Large intestine (tissue), 3 donors: ENCODE measurements around the gene ZKSCAN1. TPM values are rescaled to one million over a fixed set of nuclear protein-coding genes. Genes with fewer than 3 reads are reported as not detected.

Experiments
- DNase-seq, 2 donors: peaks; one replicate each; pipeline versions ENCODE4 v3.0.0 to v3.0.0-alpha.2; 2013
- H3K27ac ChIP-seq: one replicate; pipeline ENCODE4 v1.5.1; 2013; ENCODE audit warnings: low read length
- H3K27me3 ChIP-seq: 2 replicates; pipeline ENCODE4 v1.6.1; 2013; ENCODE audit warnings: low read length; ENCODE audit not compliant: control insufficient read depth, insufficient read depth
- H3K36me3 ChIP-seq: 2 replicates; pipeline ENCODE4 v1.6.1; 2013; ENCODE audit warnings: low read length; ENCODE audit not compliant: control insufficient read depth, insufficient read depth
- H3K4me1 ChIP-seq: one replicate; pipeline ENCODE4 v1.6.1; 2013; ENCODE audit warnings: low read length; ENCODE audit not compliant: control insufficient read depth, insufficient read depth
- H3K4me3 ChIP-seq: one replicate; pipeline ENCODE4 v1.5.1; 2013; ENCODE audit warnings: low read length
- H3K9me3 ChIP-seq: one replicate; pipeline ENCODE4 v1.6.1; 2013; ENCODE audit warnings: mild to moderate bottlenecking, low read depth, low read length, moderate library complexity; ENCODE audit not compliant: control insufficient read depth
- WGBS: methylation state at CpG from one replicate; pipeline ENCODE4 v1.1.5; 2013; ENCODE audit warnings: low lambda C conversion rate; ENCODE audit not compliant: insufficient coverage; 5-methylcytosine and 5-hydroxymethylcytosine counted together
- polyA plus RNA-seq: library from polyadenylated mRNA; unstranded; fragments of 120-200 nt; gene quantifications from one replicate; pipeline ENCODE4 v1.2.1, GENCODE V29; 2013

Gene ZKSCAN1
- polyA plus RNA-seq, 1 donor: 45.6 TPM

GRCh38 chr7:100059251-100059739 is 43.9 kb downstream of the ZKSCAN1 start:
- peaks cover 52% of the 10 kb centered on the region for H3K36me3 ChIP-seq
- no peak overlapping the region for H3K4me3 ChIP-seq
- H3K4me1 ChIP-seq: no peaks in the 10 kb centered on the region
- no peaks in the 10 kb centered on the region for H3K27me3 ChIP-seq
- no peak overlapping the region for H3K27ac ChIP-seq
- no peak for DNase-seq
- no peaks in the 10 kb centered on the region for H3K9me3 ChIP-seq
- no CpG with 5 or more reads among the region's 5 CpGs for WGBS

DNA sequence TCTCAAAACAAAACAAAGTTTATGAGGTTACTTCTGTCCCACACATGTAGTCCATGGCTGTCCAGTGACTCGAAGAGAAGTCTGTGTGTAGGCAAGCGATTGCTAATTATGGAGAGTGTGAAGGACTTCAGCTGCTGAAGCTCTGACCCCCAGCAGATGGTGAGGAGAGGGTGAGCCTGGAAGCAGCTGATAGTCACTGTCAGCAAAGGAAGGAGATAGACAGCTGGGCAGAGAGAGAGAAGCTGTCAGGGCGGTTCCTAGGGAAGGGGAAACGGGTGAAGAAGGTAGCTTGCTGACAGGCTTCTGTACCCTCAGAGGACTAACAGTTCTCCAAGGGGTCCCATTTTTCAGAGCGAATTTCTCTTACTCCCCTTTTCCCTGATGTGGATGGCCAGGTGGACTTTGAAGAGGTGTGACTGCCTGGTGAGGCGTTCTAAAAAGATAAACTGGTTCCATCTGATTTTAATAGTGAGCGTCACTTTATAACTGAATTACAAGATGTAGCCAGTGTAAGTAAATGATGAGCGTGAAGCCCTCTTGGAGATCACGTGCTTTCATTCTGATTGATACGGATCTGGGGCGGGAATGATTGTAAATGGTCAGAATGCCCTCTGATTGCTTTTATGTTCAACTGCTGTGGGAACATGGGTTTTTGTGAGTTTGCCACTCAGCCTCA is 46.3 kb downstream of the ZKSCAN1 start:
- DNase-seq: no peak
- H3K27me3 ChIP-seq: no peaks in the 10 kb centered on the region
- no peaks in the 10 kb centered on the region for H3K9me3 ChIP-seq
- no peak overlapping the region for H3K4me3 ChIP-seq
- WGBS: 100% methylated on average over 1 of the region's 11 CpGs
- H3K27ac ChIP-seq: no peak overlapping the region
- peaks cover 62% of the 10 kb centered on the region for H3K36me3 ChIP-seq
- H3K4me1 ChIP-seq: no peaks in the 10 kb centered on the region

GRCh38 chr7:100063376-100063775 is 48.0 kb downstream of the ZKSCAN1 start:
- no CpG with 5 or more reads among the region's 4 CpGs for WGBS
- no peak overlapping the region for H3K27ac ChIP-seq
- H3K36me3 ChIP-seq: peaks cover 50% of the 10 kb centered on the region
- H3K27me3 ChIP-seq: no peaks in the 10 kb centered on the region
- DNase-seq: no peak
- H3K4me3 ChIP-seq: no peak overlapping the region
- H3K9me3 ChIP-seq: no peaks in the 10 kb centered on the region
- H3K4me1 ChIP-seq: no peaks in the 10 kb centered on the region

- Histone ChIP-seq H3K36me3 (peaks cover 49% of the 10 kb centered on the region), H3K9me3 (no peaks in the 10 kb centered on the region), H3K27me3 (no peaks in the 10 kb centered on the region), H3K27ac (no peak overlapping the region), H3K4me1 (no peaks in the 10 kb centered on the region), H3K4me3 (no peak overlapping the region)
- no CpG with 5 or more reads among the region's 9 CpGs for WGBS
- no peak for DNase-seq
Observed at GRCh38 chr7:100064162-100064561, 48.8 kb downstream of the ZKSCAN1 start.

- Histone ChIP-seq H3K4me1 (no peaks in the 10 kb centered on the region), H3K27ac (no peak overlapping the region), H3K36me3 (peaks cover 55% of the 10 kb centered on the region), H3K27me3 (no peaks in the 10 kb centered on the region), H3K4me3 (no peak overlapping the region), H3K9me3 (peaks cover 5% of the 10 kb centered on the region)
- DNase-seq: peak in 1 of 2 donors; percentile 18
- WGBS: no CpG with 5 or more reads among the region's 8 CpGs
Observed at GRCh38 chr7:100065452-100066186, 50.2 kb downstream of the ZKSCAN1 start.

DNA sequence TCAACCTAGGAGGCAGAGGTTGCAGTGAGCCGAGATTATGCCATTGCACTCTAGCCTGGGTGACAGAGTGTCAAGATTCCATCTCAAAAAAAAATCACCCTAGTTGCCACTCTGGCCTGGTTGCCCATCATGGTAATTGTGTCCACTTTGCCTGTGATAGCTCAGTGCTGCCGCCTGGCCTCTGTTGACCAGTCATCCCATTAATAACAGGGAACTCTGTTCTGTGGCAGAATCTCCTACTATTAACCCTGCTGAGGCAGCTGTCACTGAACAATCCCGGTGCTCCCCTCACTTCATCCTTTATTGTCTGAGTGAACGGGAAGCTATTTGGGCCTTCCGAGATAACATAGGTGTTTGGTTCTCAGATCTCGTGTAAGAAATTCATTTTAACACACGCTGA is 51.6 kb downstream of the ZKSCAN1 start:
- Histone ChIP-seq H3K4me1 (no peaks in the 10 kb centered on the region), H3K4me3 (no peak overlapping the region), H3K36me3 (peaks cover 60% of the 10 kb centered on the region), H3K27me3 (no peaks in the 10 kb centered on the region), H3K9me3 (peaks cover 18% of the 10 kb centered on the region), H3K27ac (no peak overlapping the region)
- no peak for DNase-seq
- no CpG with 5 or more reads among the region's 7 CpGs for WGBS

DNA sequence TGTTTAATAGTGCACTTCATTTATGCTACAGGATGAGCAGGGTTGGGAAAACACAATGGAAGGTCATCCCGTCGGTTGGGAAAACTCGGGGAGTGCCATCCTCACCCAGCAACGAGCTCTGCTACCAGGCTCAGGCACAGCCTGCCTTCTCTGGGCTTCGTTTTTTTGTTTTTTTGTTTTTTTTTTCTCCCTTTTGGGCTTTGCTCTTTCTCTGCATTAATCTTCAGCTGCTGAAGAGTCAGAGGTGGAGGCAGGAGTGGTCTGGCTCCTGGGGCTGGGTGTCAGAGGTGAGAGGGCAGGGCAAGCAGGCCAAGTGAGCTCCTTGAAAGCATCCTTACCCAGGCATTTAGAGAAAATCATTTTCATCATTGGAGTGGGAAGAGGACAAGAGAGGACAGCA is 54.6 kb downstream of the ZKSCAN1 start:
- no peaks in the 10 kb centered on the region for H3K27me3 ChIP-seq
- H3K9me3 ChIP-seq: peaks cover 40% of the 10 kb centered on the region
- no peak for DNase-seq
- no peak overlapping the region for H3K4me3 ChIP-seq
- H3K4me1 ChIP-seq: no peaks in the 10 kb centered on the region
- peaks cover 69% of the 10 kb centered on the region for H3K36me3 ChIP-seq
- H3K27ac ChIP-seq: no peak overlapping the region
- 100% methylated on average over 5 of the region's 5 CpGs for WGBS

DNA sequence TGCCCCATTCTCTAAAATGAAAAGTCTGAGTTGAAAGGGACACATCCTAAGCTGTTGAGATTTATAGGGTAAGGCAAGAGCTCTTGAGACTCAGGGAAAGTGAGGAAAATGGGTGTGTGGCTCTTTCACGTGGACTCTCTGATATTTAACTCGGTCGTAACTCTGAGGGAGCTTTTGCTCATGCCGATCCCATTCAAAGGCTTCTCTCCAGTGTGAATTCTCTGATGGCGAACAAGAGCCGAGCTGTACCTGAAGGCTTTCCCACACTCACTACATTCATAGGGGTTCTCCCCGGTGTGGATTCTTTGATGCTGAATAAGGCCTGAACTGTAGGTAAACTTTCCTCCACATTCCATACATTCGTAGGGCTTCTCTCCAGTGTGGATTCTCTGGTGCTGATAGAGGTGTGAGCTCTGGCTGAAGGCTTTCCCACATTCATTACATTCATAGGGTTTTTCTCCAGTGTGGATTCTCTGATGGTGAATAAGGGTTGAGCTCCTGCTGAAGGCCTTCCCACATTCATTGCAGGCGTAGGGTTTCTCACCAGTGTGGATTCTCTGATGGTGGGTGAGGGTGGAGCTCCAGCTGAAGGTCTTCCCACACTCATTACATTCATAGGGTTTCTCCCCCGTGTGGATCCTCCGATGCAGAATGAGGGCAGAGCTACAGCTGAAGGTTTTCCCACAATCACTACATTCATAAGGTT is 55.8 kb downstream of the ZKSCAN1 start:
- WGBS: no CpG with 5 or more reads among the region's 11 CpGs
- peaks cover 74% of the 10 kb centered on the region for H3K36me3 ChIP-seq
- peak in 1 of 2 donors; percentile 22 for DNase-seq
- H3K27ac ChIP-seq: no peak overlapping the region
- no peaks in the 10 kb centered on the region for H3K27me3 ChIP-seq
- H3K4me1 ChIP-seq: no peaks in the 10 kb centered on the region
- H3K4me3 ChIP-seq: no peak overlapping the region
- H3K9me3 ChIP-seq: peaks cover 40% of the 10 kb centered on the region

GRCh38 chr7:100072462-100072861 is 57.1 kb downstream of the ZKSCAN1 start:
- H3K4me3 ChIP-seq: no peak overlapping the region
- WGBS: 100% methylated on average over 1 of the region's 10 CpGs
- no peak overlapping the region for H3K27ac ChIP-seq
- peaks cover 10% of the 10 kb centered on the region for H3K4me1 ChIP-seq
- DNase-seq: no peak
- H3K27me3 ChIP-seq: no peaks in the 10 kb centered on the region
- peaks cover 81% of the 10 kb centered on the region for H3K36me3 ChIP-seq
- H3K9me3 ChIP-seq: peaks cover 40% of the 10 kb centered on the region

DNA sequence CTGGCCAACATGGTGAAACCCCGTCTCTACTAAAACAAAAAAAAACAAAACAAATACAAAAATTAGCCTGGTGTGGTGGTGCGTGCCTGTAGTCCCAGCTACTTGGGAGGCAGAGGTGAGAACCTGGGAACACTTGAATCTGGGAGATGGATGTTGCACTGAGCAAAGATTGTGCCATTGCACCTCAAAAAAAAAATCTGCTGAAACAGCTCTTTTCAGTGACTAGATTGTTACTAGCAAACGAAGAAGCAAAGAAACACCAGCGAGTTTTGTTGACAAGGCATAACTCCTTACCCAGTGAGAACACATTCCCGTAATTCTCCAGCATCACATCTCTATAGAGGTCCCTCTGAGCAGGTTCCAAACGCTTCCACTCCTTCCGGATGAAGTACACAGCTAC is 59.4 kb downstream of the ZKSCAN1 start:
- DNase-seq: no peak
- no peak overlapping the region for H3K4me3 ChIP-seq
- peaks cover 74% of the 10 kb centered on the region for H3K36me3 ChIP-seq
- H3K27me3 ChIP-seq: no peaks in the 10 kb centered on the region
- peaks cover 30% of the 10 kb centered on the region for H3K4me1 ChIP-seq
- H3K9me3 ChIP-seq: peaks cover 40% of the 10 kb centered on the region
- no peak overlapping the region for H3K27ac ChIP-seq
- WGBS: 85% methylated on average over 3 of the region's 7 CpGs
